ENCODE measurements around the gene DNAJC15. TPM values are rescaled to one million over a fixed set of nuclear protein-coding genes. Genes with fewer than 3 reads are reported as not detected.
A peak's percentile ranks its signal among the peaks of the same experiment; 100 is the strongest.

DNAJC15 gene
- total RNA-seq, 4 donors from 2014 or later: 9.3 to 21.6 (median 12.7) TPM

DNA sequence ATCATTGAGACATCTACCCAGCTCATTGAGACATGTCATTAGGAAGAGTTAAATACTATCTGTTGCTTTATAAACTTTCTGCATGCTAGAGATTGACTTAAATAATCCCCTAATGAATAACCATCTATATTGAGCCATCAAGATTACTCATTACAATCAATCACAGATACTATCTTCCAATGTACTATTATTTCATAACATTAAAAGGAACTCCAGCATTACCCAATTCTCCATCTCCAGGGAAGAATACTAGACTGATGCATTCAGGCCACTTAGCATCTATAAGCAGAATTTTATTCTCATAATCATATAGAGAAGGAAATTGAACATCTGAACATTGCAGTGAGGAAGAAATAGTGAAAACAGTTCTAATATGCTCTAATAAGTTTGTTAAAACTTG is 39.4 kb upstream of the DNAJC15 start:
- H3K36me3 ChIP-seq: no peaks in the 10 kb centered on the region
- no peak overlapping the region for H3K4me3 ChIP-seq
- no peaks in the 10 kb centered on the region for H3K9me3 ChIP-seq
- ATAC-seq: no peak
- TF ChIP-seq EP300 (IDR thresholded peaks at IDR 0.05) (no peak), POLR2AphosphoS5 (IDR thresholded peaks at IDR 0.05) (no peak), POLR2A (IDR thresholded peaks at IDR 0.05) (no peak)
- TF ChIP-seq, protein P1, sequence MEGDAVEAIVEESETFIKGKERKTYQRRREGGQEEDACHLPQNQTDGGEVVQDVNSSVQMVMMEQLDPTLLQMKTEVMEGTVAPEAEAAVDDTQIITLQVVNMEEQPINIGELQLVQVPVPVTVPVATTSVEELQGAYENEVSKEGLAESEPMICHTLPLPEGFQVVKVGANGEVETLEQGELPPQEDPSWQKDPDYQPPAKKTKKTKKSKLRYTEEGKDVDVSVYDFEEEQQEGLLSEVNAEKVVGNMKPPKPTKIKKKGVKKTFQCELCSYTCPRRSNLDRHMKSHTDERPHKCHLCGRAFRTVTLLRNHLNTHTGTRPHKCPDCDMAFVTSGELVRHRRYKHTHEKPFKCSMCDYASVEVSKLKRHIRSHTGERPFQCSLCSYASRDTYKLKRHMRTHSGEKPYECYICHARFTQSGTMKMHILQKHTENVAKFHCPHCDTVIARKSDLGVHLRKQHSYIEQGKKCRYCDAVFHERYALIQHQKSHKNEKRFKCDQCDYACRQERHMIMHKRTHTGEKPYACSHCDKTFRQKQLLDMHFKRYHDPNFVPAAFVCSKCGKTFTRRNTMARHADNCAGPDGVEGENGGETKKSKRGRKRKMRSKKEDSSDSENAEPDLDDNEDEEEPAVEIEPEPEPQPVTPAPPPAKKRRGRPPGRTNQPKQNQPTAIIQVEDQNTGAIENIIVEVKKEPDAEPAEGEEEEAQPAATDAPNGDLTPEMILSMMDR (IDR thresholded peaks at IDR 0.05): no peak
- H3K27ac ChIP-seq: no peak overlapping the region
- peaks cover 0 to 15% (median 0%) of the 10 kb centered on the region in 3 donors for H3K4me1 ChIP-seq
- no peaks in the 10 kb centered on the region for H3K27me3 ChIP-seq

DNA sequence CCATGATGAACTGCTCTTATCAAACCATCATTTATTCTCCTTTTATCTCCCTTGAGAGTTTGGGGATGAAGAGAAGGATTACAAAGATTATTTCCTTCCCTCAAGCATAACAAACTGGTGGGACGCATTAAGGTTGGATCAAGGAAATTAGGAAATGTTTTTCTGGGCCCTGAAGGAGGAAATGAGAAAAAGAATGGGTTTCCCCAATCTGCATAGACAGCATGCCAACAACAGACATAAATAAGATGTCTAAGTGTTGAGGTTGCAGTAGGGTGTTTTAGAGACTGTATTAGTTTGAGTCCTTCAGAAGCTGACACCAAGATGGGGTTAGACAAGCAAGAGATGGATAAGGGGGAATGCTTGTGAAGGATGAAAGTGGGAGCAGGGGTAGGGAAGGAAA is 38.7 kb upstream of the DNAJC15 start:
- no peak overlapping the region for H3K27ac ChIP-seq
- no peaks in the 10 kb centered on the region for H3K9me3 ChIP-seq
- no peak for ATAC-seq
- H3K27me3 ChIP-seq: no peaks in the 10 kb centered on the region
- peaks cover 0 to 16% (median 0%) of the 10 kb centered on the region in 3 donors for H3K4me1 ChIP-seq
- WGBS, 2 donors (ENCODE audit: low coverage in 1 of 2): 69 to 75% methylated on average over 1 of the region's 1 CpG
- H3K36me3 ChIP-seq: no peaks in the 10 kb centered on the region
- TF ChIP-seq, protein P1 (IDR thresholded peaks at IDR 0.05): no peak
- TF ChIP-seq EP300 (IDR thresholded peaks at IDR 0.05) (no peak), POLR2A (IDR thresholded peaks at IDR 0.05) (no peak), POLR2AphosphoS5 (IDR thresholded peaks at IDR 0.05) (no peak)
- no peak overlapping the region for H3K4me3 ChIP-seq

DNA sequence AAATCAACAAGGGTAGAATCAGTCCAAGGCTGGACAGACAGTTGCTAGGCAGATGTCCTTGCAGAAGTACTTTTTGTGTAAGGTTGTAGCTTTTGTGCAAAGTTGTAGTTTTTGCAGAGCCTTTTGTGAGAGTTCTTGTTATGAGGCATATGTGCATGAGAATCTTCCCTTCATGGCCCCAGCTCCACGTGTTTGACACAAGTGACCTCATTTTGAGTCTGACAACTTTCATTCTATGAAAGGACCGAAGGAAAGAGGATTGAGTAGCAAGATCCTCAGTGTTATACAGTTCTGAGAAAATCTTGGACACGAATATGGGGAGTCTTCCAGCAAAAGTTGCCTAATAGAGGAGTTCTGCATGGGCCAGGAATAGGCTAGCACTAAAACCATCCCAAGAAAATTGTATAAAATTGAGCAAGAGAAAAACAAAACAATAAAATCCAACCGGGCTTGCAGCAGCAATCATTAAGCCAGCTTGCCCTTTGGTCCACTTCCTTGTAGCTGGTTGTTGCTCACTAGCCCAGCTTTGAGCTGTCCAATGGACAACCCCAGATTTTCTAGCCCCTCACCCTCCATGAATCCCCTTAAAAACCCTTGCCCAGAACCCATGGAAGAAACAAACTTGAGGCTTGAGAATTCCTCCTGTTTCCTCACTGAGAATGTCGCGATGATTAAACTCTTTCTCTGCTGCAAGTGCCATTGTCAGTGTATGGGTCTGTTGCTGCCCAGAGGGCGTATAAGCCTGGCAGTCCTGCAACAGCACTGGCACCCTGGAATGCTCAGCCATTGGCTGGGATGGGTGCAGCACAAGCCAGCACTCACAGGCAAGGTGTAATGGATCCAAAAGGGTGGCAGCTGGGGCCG is 37.8 kb upstream of the DNAJC15 start:
- Histone ChIP-seq H3K27me3 (no peaks in the 10 kb centered on the region), H3K9me3 (no peaks in the 10 kb centered on the region), H3K4me1 (peaks cover 0 to 24% (median 0%) of the 10 kb centered on the region in 3 donors), H3K36me3 (no peaks in the 10 kb centered on the region), H3K4me3 (no peak overlapping the region), H3K27ac (peak overlapping the region in 2 of 4 donors; percentile 9 to 40)
- WGBS, 2 donors (ENCODE audit: low coverage in 1 of 2): 56 to 73% methylated on average over 4 to 5 of the region's 8 CpGs
- ATAC-seq: peak; percentile 83
- TF ChIP-seq, protein P1 (IDR thresholded peaks at IDR 0.05): no peak
- TF ChIP-seq POLR2A (IDR thresholded peaks at IDR 0.05) (no peak), POLR2AphosphoS5 (IDR thresholded peaks at IDR 0.05) (no peak), EP300 (IDR thresholded peaks at IDR 0.05) (no peak)

DNA sequence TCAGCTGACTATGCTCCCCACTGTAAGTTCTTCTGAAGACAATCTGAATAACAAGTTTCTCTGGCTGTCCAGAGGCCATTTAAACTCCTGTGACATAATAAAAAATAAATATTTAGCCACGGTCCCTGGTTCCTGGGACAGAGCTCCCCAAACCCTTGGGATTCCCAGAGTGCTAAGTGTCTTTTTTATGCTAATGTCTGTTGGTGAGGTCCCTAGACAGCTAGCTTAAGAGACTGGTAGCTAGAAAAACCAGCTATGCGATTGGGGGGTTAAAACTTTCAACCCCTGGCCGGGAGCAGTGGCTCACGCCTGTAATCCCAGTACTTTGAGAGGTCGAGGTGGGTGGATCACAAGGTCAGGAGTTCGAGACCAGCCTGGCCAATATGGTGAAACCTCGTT is 37.2 kb upstream of the DNAJC15 start:
- ATAC-seq: no peak
- H3K4me3 ChIP-seq: no peak overlapping the region
- no peak for TF ChIP-seq EP300 (IDR thresholded peaks at IDR 0.05)
- no peak for TF ChIP-seq POLR2AphosphoS5 (IDR thresholded peaks at IDR 0.05)
- no peak for TF ChIP-seq POLR2A (IDR thresholded peaks at IDR 0.05)
- TF ChIP-seq, protein P1 (IDR thresholded peaks at IDR 0.05): no peak
- no peaks in the 10 kb centered on the region for H3K27me3 ChIP-seq
- H3K36me3 ChIP-seq: no peaks in the 10 kb centered on the region
- peaks cover 3 to 30% (median 4%) of the 10 kb centered on the region in 3 donors for H3K4me1 ChIP-seq
- 90 to 92% methylated on average over 2 to 5 of the region's 7 CpGs for WGBS, 2 donors (ENCODE audit: low coverage in 1 of 2)
- no peaks in the 10 kb centered on the region for H3K9me3 ChIP-seq
- H3K27ac ChIP-seq: peak overlapping the region in 2 of 4 donors; percentile 9 to 40
